ENCODE measurements around the gene ACHE.

GRCh38 chr7:100882201-100882600 is 13.5 kb downstream of the ACHE start:
- no peak for TF ChIP-seq MXD4 (CRISPR knock-in tag; IDR thresholded peaks at IDR 0.05)
- no peak for TF ChIP-seq POLR2AphosphoS2 (IDR thresholded peaks at IDR 0.05; ENCODE audit: low read depth, low read length)
- TF ChIP-seq ETS1 (CRISPR knock-in tag; IDR thresholded peaks at IDR 0.05) = no peak
- TF ChIP-seq TAF15 (IDR thresholded peaks at IDR 0.05; ENCODE audit: low read depth, low read length, poor library complexity, severe bottlenecking) = no peak
- TF ChIP-seq PHB2 (IDR thresholded peaks at IDR 0.05; ENCODE audit: partially characterized antibody) = no peak
- no peak for TF ChIP-seq RNF219 (CRISPR knock-in tag; IDR thresholded peaks at IDR 0.05)
- TF ChIP-seq CTCF (CRISPR knock-in tag; IDR thresholded peaks at IDR 0.05) = no peak
- TF ChIP-seq SMARCE1 (IDR thresholded peaks at IDR 0.05; ENCODE audit: borderline replicate concordance) = no peak
- no peak for TF ChIP-seq ZNF670 (CRISPR knock-in tag; IDR thresholded peaks at IDR 0.05; ENCODE audit: borderline replicate concordance)
- no peak for TF ChIP-seq FOXC1 (CRISPR knock-in tag; IDR thresholded peaks at IDR 0.05; ENCODE audit: borderline replicate concordance)
- no peak for TF ChIP-seq TCF12 (IDR thresholded peaks at IDR 0.05)
- TF ChIP-seq TCF12 (CRISPR knock-in tag; IDR thresholded peaks at IDR 0.05) = no peak
- no peak for TF ChIP-seq ZHX2 (IDR thresholded peaks at IDR 0.05; ENCODE audit: low read depth)
- TF ChIP-seq ZHX2 (CRISPR knock-in tag; IDR thresholded peaks at IDR 0.05; ENCODE audit: borderline replicate concordance) = no peak
- no peak for TF ChIP-seq RFXAP (CRISPR knock-in tag; IDR thresholded peaks at IDR 0.05; ENCODE audit: borderline replicate concordance)
- no peak for TF ChIP-seq IRF9 (CRISPR knock-in tag; IDR thresholded peaks at IDR 0.05; ENCODE audit: borderline replicate concordance)

Measured in HepG2 (cell line).